ENCODE data around the gene QPRT. TPM values are rescaled to one million over a fixed set of nuclear protein-coding genes. Genes with fewer than 3 reads are reported as not detected.
"Not testable (repeated sequence)": the region's sequence is repeated elsewhere in the genome, so short reads cannot be mapped to it uniquely, and the experiment has no call there.

Gene QPRT
- total and polyA plus RNA-seq, 12 donors: 3.8 to 34.1 (median 24.6) TPM

DNA sequence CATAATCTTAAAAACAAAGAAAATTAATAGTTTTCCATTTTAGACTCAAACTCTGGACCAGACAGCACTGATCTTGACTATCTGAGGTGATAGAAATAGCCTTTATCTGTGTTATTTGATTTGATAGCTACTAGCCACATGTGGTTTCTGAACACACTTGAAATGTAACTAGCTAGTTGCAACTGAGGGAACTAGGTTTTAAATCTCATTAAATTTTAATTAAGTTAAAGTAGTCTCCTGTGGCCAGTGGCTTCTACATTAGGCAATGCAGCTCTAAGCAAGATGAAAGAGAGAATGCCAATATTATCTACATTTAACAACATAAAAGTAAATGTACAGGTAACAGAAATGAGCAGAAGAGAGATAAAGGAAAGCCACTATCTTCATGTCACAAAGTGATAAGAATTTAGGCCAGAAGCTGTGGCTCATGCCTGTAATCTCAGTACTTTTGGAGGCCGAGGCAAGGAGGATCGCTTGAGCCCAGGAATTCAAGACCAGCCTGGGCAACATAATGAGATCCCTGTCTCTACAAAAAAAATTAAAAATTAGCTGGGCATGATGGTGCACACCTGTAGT, 27.1 kb upstream of the QPRT start:
- Histone ChIP-seq H3K36me3 (no peaks in the 10 kb centered on the region), H3K4me3 (no peak overlapping the region), H3K4me1 (peaks cover 0 to 22% (median 0%) of the 10 kb centered on the region in 9 donors), H3K9me3 (no peaks in the 10 kb centered on the region), H3K27ac (no peak overlapping the region), H3K27me3 (no peaks in the 10 kb centered on the region)
- DNase-seq (no peak), ATAC-seq (no peak)
- 88 to 93% methylated on average over 2 of the region's 2 CpGs for WGBS, 2 donors
- no peak for TF ChIP-seq CTCF (IDR thresholded peaks at IDR 0.05)
- intact Hi-C loops (cut with DNase I): no loop called here

- ATAC-seq (no peak), DNase-seq (no peak)
- Histone ChIP-seq H3K4me3 (no peak overlapping the region), H3K36me3 (no peaks in the 10 kb centered on the region), H3K4me1 (peaks cover 0 to 22% (median 0%) of the 10 kb centered on the region in 9 donors), H3K27ac (no peak overlapping the region), H3K27me3 (peaks cover 0 to 3% (median 0%) of the 10 kb centered on the region in 7 donors), H3K9me3 (no peaks in the 10 kb centered on the region)
- whole genome bisulfite sequencing, 2 donors: 74 to 86% methylated on average over 12 of the region's 12 CpGs
- intact Hi-C loops (cut with DNase I): no loop called here
- no peak for TF ChIP-seq CTCF (IDR thresholded peaks at IDR 0.05)
Measured at GRCh38 chr16:29653471-29653870, 25.5 kb upstream of the QPRT start.

DNA sequence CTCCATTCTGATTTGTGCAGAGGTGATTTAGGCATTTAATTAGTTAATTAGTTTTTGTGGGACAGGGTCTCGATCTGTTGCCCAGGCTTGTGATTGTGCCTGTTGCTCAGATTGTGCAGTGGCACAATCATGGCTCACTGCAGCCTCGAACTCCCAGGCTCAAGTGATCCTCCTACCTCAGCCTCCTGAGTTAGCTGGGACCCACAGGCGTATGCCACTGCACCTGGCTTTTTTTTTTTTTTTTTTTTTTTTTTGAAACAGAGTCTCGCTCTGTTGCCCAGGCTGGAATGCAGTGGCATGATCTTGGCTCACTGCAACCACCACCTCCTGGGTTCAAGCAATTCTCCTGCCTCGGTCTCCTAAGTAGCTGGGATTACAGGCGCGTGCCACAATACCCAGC, 25.1 kb upstream of the QPRT start:
- ATAC-seq: not testable (repeated sequence)

GRCh38 chr16:29656688-29657523, 22.1 kb upstream of the QPRT start:
- Histone ChIP-seq H3K4me3 (no peak overlapping the region), H3K9me3 (no peaks in the 10 kb centered on the region), H3K4me1 (peaks cover 0 to 20% (median 0%) of the 10 kb centered on the region in 9 donors), H3K27ac (no peak overlapping the region), H3K27me3 (peaks cover 0 to 3% (median 0%) of the 10 kb centered on the region in 7 donors), H3K36me3 (no peaks in the 10 kb centered on the region)
- no peak for DNase-seq
- no peak for ATAC-seq
- intact Hi-C loops (cut with DNase I): no loop called here
- no peak for TF ChIP-seq CTCF (IDR thresholded peaks at IDR 0.05)
- 70 to 77% methylated on average over 11 of the region's 11 CpGs for WGBS, 2 donors

More for the DNA sequence above, 25.1 kb upstream of the QPRT start:
- DNase-seq; intact Hi-C loops (cut with DNase I); H3K27ac ChIP-seq; H3K27me3 ChIP-seq; H3K4me3 ChIP-seq; H3K9me3 ChIP-seq; H3K36me3 ChIP-seq: not testable (repeated sequence)
- WGBS, 2 donors: 90 to 93% methylated on average over 6 to 7 of the region's 7 CpGs
- H3K4me1 ChIP-seq: peaks cover 0 to 22% (median 0%) of the 10 kb centered on the region in 9 donors

- peaks cover 0 to 27% (median 0%) of the 10 kb centered on the region in 9 donors for H3K4me1 ChIP-seq
- ATAC-seq (no peak), DNase-seq (no peak)
- intact Hi-C loops (cut with DNase I): no loop called here
- no peaks in the 10 kb centered on the region for H3K36me3 ChIP-seq
- H3K27ac ChIP-seq: no peak overlapping the region
- H3K9me3 ChIP-seq: no peaks in the 10 kb centered on the region
- no peak overlapping the region for H3K4me3 ChIP-seq
- TF ChIP-seq CTCF (IDR thresholded peaks at IDR 0.05): no peak
- peaks cover 0 to 3% (median 0%) of the 10 kb centered on the region in 7 donors for H3K27me3 ChIP-seq
- 79 to 81% methylated on average over 6 of the region's 6 CpGs for WGBS, 2 donors
Measured at GRCh38 chr16:29658705-29659104, 20.3 kb upstream of the QPRT start.

All from heart right ventricle (tissue), 16 donors.